ENCODE results near the gene GPR156.

- TF ChIP-seq, protein P1, sequence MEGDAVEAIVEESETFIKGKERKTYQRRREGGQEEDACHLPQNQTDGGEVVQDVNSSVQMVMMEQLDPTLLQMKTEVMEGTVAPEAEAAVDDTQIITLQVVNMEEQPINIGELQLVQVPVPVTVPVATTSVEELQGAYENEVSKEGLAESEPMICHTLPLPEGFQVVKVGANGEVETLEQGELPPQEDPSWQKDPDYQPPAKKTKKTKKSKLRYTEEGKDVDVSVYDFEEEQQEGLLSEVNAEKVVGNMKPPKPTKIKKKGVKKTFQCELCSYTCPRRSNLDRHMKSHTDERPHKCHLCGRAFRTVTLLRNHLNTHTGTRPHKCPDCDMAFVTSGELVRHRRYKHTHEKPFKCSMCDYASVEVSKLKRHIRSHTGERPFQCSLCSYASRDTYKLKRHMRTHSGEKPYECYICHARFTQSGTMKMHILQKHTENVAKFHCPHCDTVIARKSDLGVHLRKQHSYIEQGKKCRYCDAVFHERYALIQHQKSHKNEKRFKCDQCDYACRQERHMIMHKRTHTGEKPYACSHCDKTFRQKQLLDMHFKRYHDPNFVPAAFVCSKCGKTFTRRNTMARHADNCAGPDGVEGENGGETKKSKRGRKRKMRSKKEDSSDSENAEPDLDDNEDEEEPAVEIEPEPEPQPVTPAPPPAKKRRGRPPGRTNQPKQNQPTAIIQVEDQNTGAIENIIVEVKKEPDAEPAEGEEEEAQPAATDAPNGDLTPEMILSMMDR (IDR thresholded peaks at IDR 0.05; ENCODE audit: low read length) = no peak
- TF ChIP-seq EZH2phosphoT487 (IDR thresholded peaks at IDR 0.05; ENCODE audit: low read length) (no peak), EZH2 (optimal IDR thresholded peaks at IDR 0.05; ENCODE audit: low read depth, low read length) (no peak)
These were observed 144.8 kb downstream of the GPR156 start for GRCh38 chr3:120140098-120140742.

Data from MM.1S (cell line).